Aortic smooth muscle cell (primary cell): Measurements from ENCODE around the gene CLECL1. TPM values are rescaled to one million over a fixed set of nuclear protein-coding genes. Genes with fewer than 3 reads are reported as not detected.

Experiments
- total RNA-seq: library from RNA; depleted of rRNA; stranded (reverse); fragments of >200 nt; gene quantifications from 2 replicates; pipeline ENCODE4 v1.2.3, GENCODE V29; 2014

CLECL1 gene
- total RNA-seq = not detected in 2 replicates

DNA sequence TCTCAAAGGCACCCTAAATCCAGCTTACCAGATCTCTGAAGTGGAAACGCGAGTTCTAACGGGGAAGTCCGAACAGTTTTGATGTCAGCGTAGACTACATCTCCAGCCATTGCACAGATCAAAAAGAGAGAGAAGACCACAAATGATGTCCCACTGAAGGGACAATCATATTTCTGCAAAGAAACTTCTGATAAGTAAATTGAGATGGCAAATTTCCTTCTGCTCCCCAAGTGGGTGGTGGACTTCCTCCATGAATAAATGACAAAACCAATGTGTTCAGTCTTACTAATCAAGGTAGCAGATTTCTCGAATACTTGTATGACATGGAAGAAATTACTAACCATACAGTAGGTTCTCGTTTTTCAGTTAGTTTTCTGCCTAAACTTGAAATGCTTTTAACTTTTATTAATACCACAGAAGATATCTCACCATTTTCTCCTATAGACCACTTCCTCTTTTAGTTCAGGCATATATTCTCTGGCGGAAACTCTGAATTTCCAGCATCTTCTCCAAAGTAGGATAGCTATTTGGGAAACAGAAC lies at the start of gene CLECL1:
TSS of gene CLECL1 (minus strand) at position 177 of the 541 bp plus-strand sequence.

DNA sequence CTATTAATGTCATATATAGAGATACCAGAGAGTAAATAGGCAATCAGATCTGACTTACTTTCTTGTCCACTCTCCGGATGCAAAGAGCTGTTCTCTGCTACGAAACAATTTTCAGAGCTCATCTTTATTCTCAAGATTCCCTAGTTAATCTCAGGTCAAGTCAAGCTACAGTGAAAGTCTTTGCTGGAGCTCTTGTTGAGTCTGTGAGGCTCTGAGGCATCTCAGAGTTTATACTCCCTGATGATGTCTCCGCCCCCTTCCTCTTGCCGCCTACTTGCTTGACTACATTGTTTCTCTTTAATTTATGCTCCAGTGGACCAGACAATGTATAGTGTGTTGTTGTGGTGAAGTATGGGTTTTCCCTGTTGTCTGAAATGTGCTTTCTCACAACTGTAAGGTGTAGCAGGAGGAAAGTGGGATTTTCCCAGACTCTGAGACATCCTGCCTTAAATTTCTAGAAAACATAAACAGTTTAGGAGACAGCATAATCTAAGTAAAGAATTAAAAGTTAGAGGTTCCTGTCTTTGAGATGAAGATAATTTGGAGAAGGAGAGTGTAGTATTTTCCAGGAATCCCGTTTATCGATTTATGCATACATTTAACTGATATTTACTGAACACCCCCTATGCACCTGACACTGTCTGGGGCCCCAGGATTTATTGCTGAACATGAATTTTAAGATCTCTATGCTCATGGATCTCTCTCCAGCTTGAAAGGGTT lies 28.0 kb upstream of the CLECL1 start, which contains the start of gene CD69:
TSS of gene CD69 (minus strand) at position 203 of the 720 bp plus-strand sequence. CDS start at position 122, 81 bp downstream.

Other genes with a start within 250 kb of the CLECL1 start
- not detected in 2 replicates for gene KLRB1, start 125.2 kb downstream of the CLECL1 start, total RNA-seq
- gene CLEC2D, start 63.4 kb downstream of the CLECL1 start, total RNA-seq = 1.1 and 1.2 TPM in 2 replicates
- not detected in 2 replicates for gene CD69, start 27.8 kb upstream of the CLECL1 start, total RNA-seq
- not detected in 2 replicates for gene KLRF1, start 94.4 kb upstream of the CLECL1 start, total RNA-seq
- gene CLEC2B, start 136.3 kb upstream of the CLECL1 start, total RNA-seq = 4.2 and 4.4 TPM in 2 replicates
- gene KLRF2, start 148.4 kb upstream of the CLECL1 start, total RNA-seq = not detected in 2 replicates
- gene CLEC2A, start 199.3 kb upstream of the CLECL1 start, total RNA-seq = not detected in 2 replicates
- not detected in 2 replicates for gene CLEC12A, start 238.3 kb upstream of the CLECL1 start, total RNA-seq